ENCODE results near the gene SNORC.

- TF ChIP-seq EZH2phosphoT487 (IDR thresholded peaks at IDR 0.05; ENCODE audit: borderline replicate concordance, low read length) (no peak), CTCF (IDR thresholded peaks at IDR 0.05; ENCODE audit: low read depth, low read length, poor library complexity, severe bottlenecking) (no peak)
Observed at GRCh38 chr2:232883116-232883721, 13.2 kb downstream of the SNORC start.

Measured in DOHH2 (cell line).